HG02973 (cell line): ENCODE measurements around the gene PBRM1.

ENCODE experiments used
- ATAC-seq: cut with Tn5 transposase; IDR thresholded peaks from one replicate; pipeline ENCODE4 v1.9.1; 2021; ENCODE audit warnings: moderate library complexity; ENCODE audit not compliant: unreplicated experiment

The PBRM1 gene

DNA sequence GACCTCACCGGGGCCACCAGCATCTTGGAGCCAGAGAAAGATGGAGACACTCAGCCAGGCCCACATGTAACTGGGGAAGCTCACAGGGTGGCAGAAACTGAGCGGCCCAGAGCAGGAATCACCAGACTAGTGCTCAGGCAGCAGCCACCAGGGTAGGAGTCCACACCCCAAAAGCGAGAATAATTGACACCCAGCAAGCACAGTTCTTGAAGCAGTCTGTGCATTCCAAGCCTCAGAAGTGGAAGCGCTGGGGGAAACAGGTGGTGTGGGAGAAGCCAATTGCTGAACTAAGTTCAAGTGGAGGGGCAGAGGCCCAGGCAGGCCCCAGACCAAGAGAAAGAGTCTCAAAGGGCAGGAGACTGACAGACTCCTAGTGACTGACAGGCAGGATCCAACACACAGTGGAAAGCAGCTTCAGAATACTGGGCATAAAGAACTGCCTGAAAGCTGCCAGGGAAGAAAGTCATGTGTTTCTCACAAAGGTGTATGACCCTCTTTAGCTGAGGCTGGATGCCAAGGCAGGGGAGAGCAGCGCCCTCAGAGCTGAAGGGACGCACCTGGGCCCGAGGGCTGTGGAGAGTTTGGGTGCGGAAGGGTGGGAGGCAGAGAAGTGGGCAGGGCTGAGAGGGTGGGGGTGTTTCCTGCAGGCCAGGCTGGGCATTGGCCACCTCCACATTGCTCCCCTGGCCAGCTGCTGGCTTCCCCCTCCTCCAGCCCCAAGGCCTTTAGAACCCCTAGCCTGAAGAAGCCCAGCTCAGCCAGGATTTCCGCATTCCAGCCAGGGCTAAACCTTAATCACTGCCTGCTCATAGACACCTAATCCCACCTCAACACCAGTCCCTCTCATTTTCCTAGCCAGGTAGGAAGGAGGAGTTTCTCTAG is 159.8 kb downstream of the PBRM1 start:
- no peak for ATAC-seq

DNA sequence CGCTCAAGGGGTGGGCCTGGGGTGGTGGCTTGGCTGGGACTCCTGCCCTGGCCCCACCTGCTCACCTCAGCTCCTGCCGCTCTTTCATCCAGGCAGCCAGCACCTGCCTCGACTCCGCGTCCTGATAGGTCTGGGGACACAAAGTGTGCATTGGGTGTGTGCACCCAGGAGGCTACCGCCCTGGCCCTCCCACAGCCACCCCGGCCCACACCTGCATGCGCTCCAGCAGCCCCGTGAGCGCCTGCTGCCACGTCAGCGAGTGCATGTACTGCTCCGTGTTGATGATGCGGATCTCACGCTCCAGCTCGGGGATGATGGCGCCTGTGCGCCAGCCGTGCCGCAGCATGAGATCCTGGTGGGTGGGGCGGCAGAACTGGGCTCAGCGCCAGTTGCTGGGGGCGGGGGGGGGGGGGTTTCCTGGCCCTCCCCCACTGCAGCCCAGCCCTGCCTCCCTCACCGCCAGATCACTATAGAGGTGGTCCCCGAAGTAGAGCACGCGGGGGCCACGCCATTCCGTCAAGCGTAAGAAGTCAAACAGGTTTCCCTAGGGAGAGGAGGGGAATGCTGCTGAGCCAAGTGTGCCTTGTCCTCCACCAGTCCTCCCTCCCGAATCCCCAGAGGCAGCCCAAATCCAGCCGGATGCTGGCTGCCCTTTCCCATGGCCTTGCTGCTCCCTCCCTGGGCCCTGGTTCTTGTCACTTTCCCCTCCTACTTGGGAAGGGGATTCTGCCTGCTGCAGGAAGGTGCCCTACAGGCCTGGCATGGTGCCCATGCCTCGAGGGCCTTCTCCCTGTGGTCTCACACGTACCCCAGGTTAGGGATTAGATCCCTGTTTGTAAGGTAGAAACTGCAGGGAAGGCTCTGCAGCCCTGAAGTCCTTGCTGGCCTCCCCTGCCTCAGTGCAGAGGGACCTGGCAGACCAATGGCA is 160.7 kb downstream of the PBRM1 start:
- ATAC-seq = no peak

GRCh38 chr3:52524258-52524751 is 161.4 kb downstream of the PBRM1 start:
- ATAC-seq = no peak

DNA sequence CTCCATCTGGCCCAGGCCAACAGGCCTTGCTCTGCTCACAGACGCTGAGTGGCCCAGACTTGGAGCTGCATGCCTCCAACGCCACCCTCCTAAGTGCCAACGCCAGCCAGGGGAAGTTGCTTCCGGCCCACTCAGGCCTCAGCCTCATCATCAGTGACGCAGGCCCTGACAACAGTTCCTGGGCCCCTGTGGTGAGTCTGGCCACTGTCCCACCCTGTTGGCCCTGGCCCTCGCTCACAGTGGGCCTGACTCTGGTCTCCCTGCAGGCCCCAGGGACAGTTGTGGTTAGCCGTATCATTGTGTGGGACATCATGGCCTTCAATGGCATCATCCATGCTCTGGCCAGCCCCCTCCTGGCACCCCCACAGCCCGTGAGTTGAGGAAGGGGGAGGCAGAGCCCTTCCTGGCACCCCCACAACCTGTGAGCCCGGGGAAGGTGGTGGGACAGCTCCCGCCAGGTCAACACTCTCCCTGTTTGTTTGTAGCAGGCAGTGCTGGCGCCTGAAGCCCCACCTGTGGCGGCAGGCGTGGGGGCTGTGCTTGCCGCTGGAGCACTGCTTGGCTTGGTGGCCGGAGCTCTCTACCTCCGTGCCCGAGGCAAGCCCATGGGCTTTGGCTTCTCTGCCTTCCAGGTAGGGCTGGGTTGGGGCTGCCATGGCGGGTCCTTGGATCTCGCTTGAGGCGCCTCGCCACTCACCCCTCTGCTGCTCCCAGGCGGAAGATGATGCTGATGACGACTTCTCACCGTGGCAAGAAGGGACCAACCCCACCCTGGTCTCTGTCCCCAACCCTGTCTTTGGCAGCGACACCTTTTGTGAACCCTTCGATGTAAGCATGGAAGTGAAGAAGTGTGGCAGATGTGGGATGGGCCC is 162.1 kb downstream of the PBRM1 start:
- no peak for ATAC-seq

GRCh38 chr3:52522651-52523251 is 163.0 kb downstream of the PBRM1 start:
- ATAC-seq = no peak

DNA sequence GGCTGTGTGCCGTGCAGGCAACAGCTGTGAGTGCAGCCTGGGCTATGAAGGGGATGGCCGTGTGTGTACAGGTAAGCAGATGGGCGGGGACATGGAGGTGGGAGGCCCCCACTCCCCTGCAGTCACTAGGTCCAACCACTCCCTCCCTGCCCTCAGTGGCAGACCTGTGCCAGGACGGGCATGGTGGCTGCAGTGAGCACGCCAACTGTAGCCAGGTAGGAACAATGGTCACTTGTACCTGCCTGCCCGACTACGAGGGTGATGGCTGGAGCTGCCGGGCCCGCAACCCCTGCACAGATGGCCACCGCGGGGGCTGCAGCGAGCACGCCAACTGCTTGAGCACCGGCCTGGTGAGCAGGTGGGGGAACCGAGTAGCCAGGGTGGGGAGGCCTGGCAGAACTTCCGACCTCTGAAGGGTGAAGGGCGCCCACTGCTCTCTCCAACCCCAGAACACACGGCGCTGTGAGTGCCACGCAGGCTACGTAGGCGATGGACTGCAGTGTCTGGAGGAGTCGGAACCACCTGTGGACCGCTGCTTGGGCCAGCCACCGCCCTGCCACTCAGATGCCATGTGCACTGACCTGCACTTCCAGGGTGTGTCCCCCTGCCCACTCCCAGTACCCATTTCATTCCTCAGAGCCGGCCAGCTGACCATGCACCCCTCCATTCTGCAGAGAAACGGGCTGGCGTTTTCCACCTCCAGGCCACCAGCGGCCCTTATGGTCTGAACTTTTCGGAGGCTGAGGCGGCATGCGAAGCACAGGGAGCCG is 163.6 kb downstream of the PBRM1 start:
- no peak for ATAC-seq

GRCh38 chr3:52521488-52521824 is 164.3 kb downstream of the PBRM1 start:
- no peak for ATAC-seq

DNA sequence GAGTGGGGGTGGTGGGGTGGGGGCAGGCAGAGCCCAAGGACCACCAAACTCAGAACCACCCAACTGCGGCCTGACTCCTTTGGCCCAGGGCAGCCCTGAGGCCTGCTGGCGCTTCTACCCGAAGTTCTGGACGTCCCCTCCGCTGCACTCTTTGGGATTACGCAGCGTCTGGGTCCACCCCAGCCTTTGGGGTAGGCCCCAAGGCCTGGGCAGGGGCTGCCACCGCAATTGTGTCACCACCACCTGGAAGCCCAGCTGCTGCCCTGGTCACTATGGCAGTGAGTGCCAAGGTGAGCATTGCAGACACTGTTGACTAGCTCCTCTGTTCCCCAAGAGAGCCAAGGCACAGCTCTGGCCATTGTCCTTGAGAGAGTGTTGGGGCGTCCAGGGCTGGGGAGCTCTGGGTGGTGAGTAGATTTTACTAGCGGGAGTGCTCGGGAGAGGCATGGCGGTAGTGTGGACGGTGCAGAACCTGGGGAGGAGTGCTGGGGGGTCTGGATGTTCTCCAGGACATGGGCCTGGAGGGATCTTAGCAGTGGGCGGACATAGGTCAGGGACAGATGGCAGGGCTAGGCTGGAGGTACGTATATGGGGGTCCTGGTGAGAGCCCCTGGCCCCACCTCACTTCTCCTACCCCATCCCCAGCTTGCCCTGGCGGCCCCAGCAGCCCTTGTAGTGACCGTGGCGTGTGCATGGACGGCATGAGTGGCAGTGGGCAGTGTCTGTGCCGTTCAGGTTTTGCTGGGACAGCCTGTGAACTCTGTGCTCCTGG is 164.8 kb downstream of the PBRM1 start:
- no peak for ATAC-seq

- no peak for ATAC-seq
Observed at GRCh38 chr3:52520141-52520667, 165.5 kb downstream of the PBRM1 start.

DNA sequence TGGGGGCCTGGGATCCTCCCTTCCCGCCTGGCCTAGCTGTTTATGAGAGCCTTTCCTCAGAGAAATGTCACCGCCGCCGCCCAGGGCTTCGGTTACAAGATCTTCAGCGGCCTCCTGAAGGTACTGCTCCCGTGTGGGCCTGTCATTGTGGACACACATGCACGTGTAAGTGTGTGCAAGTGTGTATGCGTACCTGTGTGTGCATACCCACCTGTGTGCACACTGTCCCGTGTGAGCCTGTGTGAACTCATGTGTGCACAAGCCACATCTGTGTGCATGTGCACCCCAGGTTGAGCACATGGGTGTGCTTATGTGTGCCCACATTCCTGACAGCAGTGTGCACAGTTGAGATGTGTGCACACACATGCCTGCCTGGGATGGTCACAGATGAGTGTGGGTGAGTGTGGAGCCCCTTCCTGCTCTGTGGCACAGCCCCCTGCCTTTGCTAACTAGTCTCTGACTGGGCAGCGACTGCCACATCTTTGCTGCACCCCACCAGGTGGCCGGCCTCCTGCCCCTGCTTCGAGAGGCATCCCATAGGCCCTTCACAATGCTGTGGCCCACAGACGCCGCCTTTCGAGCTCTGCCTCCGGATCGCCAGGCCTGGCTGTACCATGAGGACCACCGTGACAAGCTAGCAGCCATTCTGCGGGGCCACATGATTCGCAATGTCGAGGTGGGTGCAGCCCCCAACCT is 166.1 kb downstream of the PBRM1 start:
- ATAC-seq = no peak

DNA sequence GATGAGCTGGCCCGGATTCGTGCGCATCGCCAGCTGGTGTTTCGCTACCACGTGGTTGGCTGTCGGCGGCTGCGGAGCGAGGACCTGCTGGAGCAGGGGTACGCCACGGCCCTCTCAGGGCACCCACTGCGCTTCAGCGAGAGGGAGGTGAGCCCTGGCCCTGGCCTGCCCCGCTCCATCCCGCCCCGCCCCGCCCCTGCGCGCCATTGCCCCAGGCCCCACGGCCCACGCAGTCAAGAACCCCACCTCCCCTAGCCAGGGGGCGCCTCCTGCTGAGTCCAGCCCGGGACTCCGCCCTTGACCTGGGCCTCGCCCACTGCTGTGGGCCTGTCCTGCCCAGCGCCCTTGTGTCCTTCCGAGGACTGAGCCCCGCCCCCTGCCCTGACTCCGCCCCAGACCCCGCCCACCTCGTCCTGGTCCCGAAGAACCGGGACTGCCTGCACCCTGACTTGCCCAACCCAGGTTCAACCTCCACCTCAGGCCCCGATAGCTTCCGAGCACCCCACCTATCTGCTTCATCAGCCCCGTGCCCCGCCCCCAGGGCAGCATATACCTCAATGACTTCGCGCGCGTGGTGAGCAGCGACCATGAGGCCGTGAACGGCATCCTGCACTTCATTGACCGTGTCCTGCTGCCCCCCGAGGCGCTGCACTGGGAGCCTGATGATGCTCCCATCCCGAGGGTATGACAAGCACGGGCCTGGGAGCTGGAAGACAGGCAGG is 166.8 kb downstream of the PBRM1 start:
- no peak for ATAC-seq

- ATAC-seq = no peak
Observed at GRCh38 chr3:52517796-52518722, 167.7 kb downstream of the PBRM1 start.

DNA sequence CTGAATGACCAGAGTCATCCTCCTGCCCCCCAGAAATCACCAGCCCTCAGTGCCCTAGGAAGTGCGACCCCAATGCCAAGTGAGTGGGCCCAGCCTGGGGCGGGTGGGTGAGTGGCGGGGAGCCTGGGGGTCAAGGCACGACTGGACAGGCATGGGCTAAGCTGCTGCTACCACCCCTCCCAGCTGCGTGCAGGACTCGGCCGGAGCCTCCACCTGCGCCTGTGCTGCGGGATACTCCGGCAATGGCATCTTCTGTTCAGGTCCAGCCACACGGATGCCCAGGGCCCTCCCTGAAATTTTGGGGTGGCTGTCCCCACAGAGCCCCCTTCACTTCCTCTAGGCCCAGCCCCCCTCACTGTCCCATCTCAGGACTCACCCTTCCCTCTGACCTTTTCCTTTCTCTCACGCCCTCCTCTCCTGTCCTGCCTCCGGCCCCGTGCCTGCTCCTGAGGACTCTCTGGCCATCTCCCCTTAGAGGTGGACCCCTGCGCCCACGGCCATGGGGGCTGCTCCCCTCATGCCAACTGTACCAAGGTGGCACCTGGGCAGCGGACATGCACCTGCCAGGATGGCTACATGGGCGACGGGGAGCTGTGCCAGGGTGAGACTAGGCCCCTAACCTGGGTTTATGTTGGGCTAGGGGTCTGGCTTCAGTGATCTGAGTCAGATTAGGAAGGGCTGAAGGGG is 169.1 kb downstream of the PBRM1 start:
- no peak for ATAC-seq

- ATAC-seq = no peak
Observed at GRCh38 chr3:52515192-52515591, 170.5 kb downstream of the PBRM1 start.

GRCh38 chr3:52514576-52514975 is 171.1 kb downstream of the PBRM1 start:
- ATAC-seq = no peak

DNA sequence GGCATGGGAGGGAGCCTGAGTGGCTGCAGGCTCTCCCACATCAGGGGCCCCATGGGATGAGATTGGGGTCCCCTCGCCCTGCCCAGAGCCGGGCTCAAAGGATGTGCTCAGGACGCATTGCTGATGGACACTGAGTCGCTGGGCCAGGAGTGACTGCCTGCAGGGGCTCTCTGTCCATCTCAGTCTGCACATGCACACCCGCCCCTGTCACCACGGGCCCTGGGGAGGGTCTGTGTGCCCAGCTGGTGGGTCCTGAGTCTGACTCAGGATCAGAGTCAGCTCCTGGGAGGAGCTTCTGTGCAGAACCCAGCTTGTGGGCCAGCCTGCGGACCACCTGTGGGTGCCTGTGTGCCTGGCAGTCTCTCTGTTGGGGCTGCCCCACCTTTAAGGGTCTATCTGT is 172.4 kb downstream of the PBRM1 start:
- no peak for ATAC-seq
